HepG2 (cell line): ENCODE results near the gene ZC3H12A.

Experiments used
- FOXP1 ChIP-seq, 2 experiments: fragments of 450-650 bp in 1 of 2; IDR thresholded peaks; 2 replicates each; pipeline ENCODE4 v1.6.1; 2017 to 2018; ENCODE audit warnings: antibody characterized with exemption in 1 of 2
- POLR2G ChIP-seq: fragments of 200-400 bp; formaldehyde crosslinking; IDR thresholded peaks from 2 replicates; pipeline ENCODE4 v1.6.1; 2018; ENCODE audit warnings: mild to moderate bottlenecking, low read depth, low read length, moderate library complexity
- PRMT3 ChIP-seq: sonication (generic); formaldehyde crosslinking; IDR thresholded peaks from 2 replicates; pipeline ENCODE4 v1.8.1; 2022; ENCODE audit warnings: low read depth, mild to moderate bottlenecking, moderate library complexity, missing genetic modification reagents, borderline replicate concordance
- ZBTB7A ChIP-seq: sonication (generic); formaldehyde crosslinking; IDR thresholded peaks from 2 replicates; pipeline ENCODE4 v1.8.0; 2022; ENCODE audit warnings: mild to moderate bottlenecking, missing genetic modification reagents
- ZNF777 ChIP-seq: sonication (generic); formaldehyde crosslinking; IDR thresholded peaks from 2 replicates; pipeline ENCODE4 v1.4.0; 2020; ENCODE audit warnings: missing genetic modification reagents

- TF ChIP-seq POLR2G = no peak
- TF ChIP-seq PRMT3 (CRISPR knock-in tag) = no peak
- TF ChIP-seq ZNF777 = no peak
- TF ChIP-seq ZBTB7A = no peak
- no peak for TF ChIP-seq FOXP1 (IDR thresholded peaks at IDR 0.05)
- no peak for TF ChIP-seq FOXP1 (CRISPR knock-in tag; IDR thresholded peaks at IDR 0.05)
These were observed 1.4 kb upstream of the ZC3H12A start for GRCh38 chr1:37472994-37473393.
